ENCODE results near the gene ABLIM2.

GRCh38 chr4:8039853-8040252 is 118.8 kb downstream of the ABLIM2 start:
- TF ChIP-seq CTCF (IDR thresholded peaks at IDR 0.05; ENCODE audit: poor library complexity, severe bottlenecking), result no peak
- TF ChIP-seq REST (IDR thresholded peaks at IDR 0.05; ENCODE audit: borderline replicate concordance), result no peak
- no peak for TF ChIP-seq POLR2AphosphoS5 (IDR thresholded peaks at IDR 0.05)
- TF ChIP-seq TAF1 (IDR thresholded peaks at IDR 0.05; ENCODE audit: low read depth), result no peak

All from neural cell (in vitro differentiated cells).